KOPT-K1 (cell line): Measurements from ENCODE around the gene RASGRF2.

ENCODE experiments used
- H3K27ac ChIP-seq: fragments of 200-600 bp; sonication (generic); 2 replicates; pipeline ENCODE4 v1.5.1; 2016; ENCODE audit warnings: antibody characterized with exemption, mild to moderate bottlenecking, low read depth, low read length; ENCODE audit not compliant: poor library complexity, severe bottlenecking
- H3K36me3 ChIP-seq: fragments of 200-600 bp; sonication (generic); 2 replicates; pipeline ENCODE4 v1.5.1; 2017; ENCODE audit warnings: antibody characterized with exemption, mild to moderate bottlenecking, low read length, moderate library complexity; ENCODE audit not compliant: insufficient read depth
- H3K9me3 ChIP-seq: fragments of 200-600 bp; sonication (generic); 2 replicates; pipeline ENCODE4 v1.5.1; 2017; ENCODE audit warnings: antibody characterized with exemption, low read length, mild to moderate bottlenecking; ENCODE audit not compliant: insufficient read depth, poor library complexity, severe bottlenecking

RASGRF2 gene

GRCh38 chr5:81181576-81182316, 221.6 kb downstream of the RASGRF2 start:
- no peak overlapping the region for H3K27ac ChIP-seq
- no peaks in the 10 kb centered on the region for H3K9me3 ChIP-seq
- no peaks in the 10 kb centered on the region for H3K36me3 ChIP-seq

GRCh38 chr5:81182396-81183390, 222.5 kb downstream of the RASGRF2 start:
- H3K9me3 ChIP-seq = no peaks in the 10 kb centered on the region
- H3K27ac ChIP-seq = no peak overlapping the region
- H3K36me3 ChIP-seq = no peaks in the 10 kb centered on the region

- Histone ChIP-seq H3K27ac (no peak overlapping the region), H3K9me3 (no peaks in the 10 kb centered on the region), H3K36me3 (no peaks in the 10 kb centered on the region)
These were observed 223.9 kb downstream of the RASGRF2 start for GRCh38 chr5:81183811-81184748.

GRCh38 chr5:81184749-81185110, 224.6 kb downstream of the RASGRF2 start:
- Histone ChIP-seq H3K9me3 (no peaks in the 10 kb centered on the region), H3K27ac (no peak overlapping the region), H3K36me3 (no peaks in the 10 kb centered on the region)

GRCh38 chr5:81187885-81188284, 227.7 kb downstream of the RASGRF2 start:
- Histone ChIP-seq H3K27ac (no peak overlapping the region), H3K9me3 (no peaks in the 10 kb centered on the region), H3K36me3 (no peaks in the 10 kb centered on the region)

- no peaks in the 10 kb centered on the region for H3K9me3 ChIP-seq
- H3K27ac ChIP-seq = no peak overlapping the region
- H3K36me3 ChIP-seq = no peaks in the 10 kb centered on the region
These were observed 228.8 kb downstream of the RASGRF2 start for GRCh38 chr5:81188962-81189361.

- Histone ChIP-seq H3K27ac (no peak overlapping the region), H3K9me3 (no peaks in the 10 kb centered on the region), H3K36me3 (no peaks in the 10 kb centered on the region)
These were observed 229.8 kb downstream of the RASGRF2 start for GRCh38 chr5:81189875-81190498.

- Histone ChIP-seq H3K36me3 (no peaks in the 10 kb centered on the region), H3K9me3 (no peaks in the 10 kb centered on the region), H3K27ac (no peak overlapping the region)
These were observed 231.7 kb downstream of the RASGRF2 start for GRCh38 chr5:81191726-81192372.

GRCh38 chr5:81192373-81192750, 232.2 kb downstream of the RASGRF2 start:
- H3K36me3 ChIP-seq = no peaks in the 10 kb centered on the region
- no peaks in the 10 kb centered on the region for H3K9me3 ChIP-seq
- H3K27ac ChIP-seq = no peak overlapping the region

GRCh38 chr5:81194633-81195334, 234.6 kb downstream of the RASGRF2 start:
- no peaks in the 10 kb centered on the region for H3K36me3 ChIP-seq

GRCh38 chr5:81195335-81195929, 235.3 kb downstream of the RASGRF2 start:
- no peaks in the 10 kb centered on the region for H3K36me3 ChIP-seq
- no peaks in the 10 kb centered on the region for H3K9me3 ChIP-seq
- no peak overlapping the region for H3K27ac ChIP-seq

More at GRCh38 chr5:81194633-81195334, 234.6 kb downstream of the RASGRF2 start:
- Histone ChIP-seq H3K9me3 (no peaks in the 10 kb centered on the region), H3K27ac (no peak overlapping the region)

GRCh38 chr5:81202655-81203054, 242.5 kb downstream of the RASGRF2 start:
- Histone ChIP-seq H3K27ac (no peak overlapping the region), H3K36me3 (no peaks in the 10 kb centered on the region), H3K9me3 (no peaks in the 10 kb centered on the region)

- Histone ChIP-seq H3K36me3 (no peaks in the 10 kb centered on the region), H3K9me3 (no peaks in the 10 kb centered on the region), H3K27ac (no peak overlapping the region)
These were observed 243.6 kb downstream of the RASGRF2 start for GRCh38 chr5:81203729-81204128.
